OCI-LY7 (cell line): ENCODE results near the gene TRIO.

ENCODE experiments used
- EZH2phosphoT487 ChIP-seq: fragments of 200-600 bp; sonication (generic); IDR thresholded peaks from 2 replicates; pipeline ENCODE4 v1.6.1; 2018; ENCODE audit warnings: low read depth, borderline replicate concordance, mild to moderate bottlenecking, mixed run types, antibody characterized with exemption, low read length, moderate library complexity, mixed read lengths
- TF ChIP-seq, protein P1 (sequence below): fragments of 200-600 bp; sonication (generic); conservative IDR thresholded peaks from 2 replicates; pipeline ENCODE4 v1.5.1; 2014; ENCODE audit warnings: mild to moderate bottlenecking, antibody characterized with exemption, low read length, moderate library complexity, mixed read lengths

DNA sequence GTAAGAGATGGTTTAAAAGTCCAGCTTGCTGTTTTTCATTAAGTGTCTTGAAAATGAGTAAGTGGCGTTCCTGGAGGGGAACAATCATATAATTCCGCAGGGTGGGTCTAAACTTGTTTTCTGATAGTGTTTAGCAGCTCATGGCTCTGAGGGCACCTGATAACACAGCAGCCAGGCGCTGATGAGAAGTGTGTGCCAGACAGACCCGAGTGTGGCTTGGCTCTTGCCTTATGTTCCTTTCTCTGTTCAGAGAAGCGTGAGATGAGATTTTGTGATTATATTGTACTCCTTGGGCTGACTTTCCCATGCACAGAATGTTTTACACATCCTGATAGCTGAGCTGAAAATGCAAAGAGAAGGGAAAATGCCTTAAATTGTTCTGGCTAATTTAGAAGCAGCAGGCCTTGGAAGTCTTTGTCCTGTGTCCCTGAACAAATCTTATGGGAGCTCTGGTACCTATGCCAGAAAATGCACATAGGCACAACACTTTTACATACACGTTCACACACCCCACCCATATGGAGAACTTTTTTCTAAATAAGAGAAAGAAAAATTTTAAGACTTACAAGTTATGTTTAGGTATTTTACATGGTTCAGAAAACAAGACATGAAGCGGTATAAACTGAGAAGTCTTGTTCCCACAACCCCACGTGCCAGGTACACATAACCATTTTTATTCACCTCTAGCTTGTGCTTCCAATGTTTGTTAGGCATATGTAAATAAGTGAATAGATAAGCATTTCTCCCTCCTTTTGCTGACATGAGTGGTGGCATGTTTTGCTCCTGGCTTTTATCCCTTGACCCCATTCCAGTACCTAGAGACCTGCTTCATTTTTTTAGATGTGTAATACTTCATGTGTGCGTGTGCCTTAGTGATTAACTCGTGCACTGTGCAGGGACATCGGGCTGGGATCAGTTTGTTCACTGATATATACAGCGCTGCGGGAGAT, 286.2 kb downstream of the TRIO start:
- TF ChIP-seq, protein P1, sequence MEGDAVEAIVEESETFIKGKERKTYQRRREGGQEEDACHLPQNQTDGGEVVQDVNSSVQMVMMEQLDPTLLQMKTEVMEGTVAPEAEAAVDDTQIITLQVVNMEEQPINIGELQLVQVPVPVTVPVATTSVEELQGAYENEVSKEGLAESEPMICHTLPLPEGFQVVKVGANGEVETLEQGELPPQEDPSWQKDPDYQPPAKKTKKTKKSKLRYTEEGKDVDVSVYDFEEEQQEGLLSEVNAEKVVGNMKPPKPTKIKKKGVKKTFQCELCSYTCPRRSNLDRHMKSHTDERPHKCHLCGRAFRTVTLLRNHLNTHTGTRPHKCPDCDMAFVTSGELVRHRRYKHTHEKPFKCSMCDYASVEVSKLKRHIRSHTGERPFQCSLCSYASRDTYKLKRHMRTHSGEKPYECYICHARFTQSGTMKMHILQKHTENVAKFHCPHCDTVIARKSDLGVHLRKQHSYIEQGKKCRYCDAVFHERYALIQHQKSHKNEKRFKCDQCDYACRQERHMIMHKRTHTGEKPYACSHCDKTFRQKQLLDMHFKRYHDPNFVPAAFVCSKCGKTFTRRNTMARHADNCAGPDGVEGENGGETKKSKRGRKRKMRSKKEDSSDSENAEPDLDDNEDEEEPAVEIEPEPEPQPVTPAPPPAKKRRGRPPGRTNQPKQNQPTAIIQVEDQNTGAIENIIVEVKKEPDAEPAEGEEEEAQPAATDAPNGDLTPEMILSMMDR = no peak
- no peak for TF ChIP-seq EZH2phosphoT487
